Measurements from ENCODE around the gene COA1.
"Not testable (repeated sequence)": the region's sequence is repeated elsewhere in the genome, so short reads cannot be mapped to it uniquely, and the experiment has no call there.

COA1 gene

GRCh38 chr7:43721193-43721806, 8.0 kb downstream of the COA1 start:
- Histone ChIP-seq H3K9me2 (replicated peaks; ENCODE audit: insufficient read depth, low read length) (no peaks in the 10 kb centered on the region), H3K27ac (ENCODE audit: low read depth, low read length) (no peak overlapping the region), H3K9ac (ENCODE audit: low read length) (no peak overlapping the region), H3K79me2 (ENCODE audit: insufficient read depth, low read length) (peaks cover 100% of the 10 kb centered on the region), H2AFZ (ENCODE audit: low read depth, low read length, severe bottlenecking) (no peak overlapping the region), H3K4me2 (ENCODE audit: low read depth, low read length, poor library complexity, severe bottlenecking) (peak overlapping the region; percentile 5), H3K4me3 (ENCODE audit: insufficient read depth, low read length, poor library complexity, severe bottlenecking) (no peak overlapping the region), H3F3A (ENCODE audit: insufficient read depth) (peaks cover 7% of the 10 kb centered on the region; the same call in 1 of the 2 replicates), H3K9me3 (ENCODE audit: insufficient read depth, low read length) (no peaks in the 10 kb centered on the region), H4K20me1 (ENCODE audit: low read depth, low read length) (no peaks in the 10 kb centered on the region), H3K27me3 (ENCODE audit: low read length) (no peaks in the 10 kb centered on the region), H3K36me3 (ENCODE audit: low read length) (no peaks in the 10 kb centered on the region)
- TF ChIP-seq CTCF (IDR thresholded peaks at IDR 0.05; ENCODE audit: insufficient read depth, low read length, poor library complexity, severe bottlenecking) (peak; percentile 90), EZH2phosphoT487 (conservative IDR thresholded peaks at IDR 0.05; ENCODE audit: low read length) (no peak)

GRCh38 chr7:43716598-43716997, 12.7 kb downstream of the COA1 start:
- no peaks in the 10 kb centered on the region for H3K27me3 ChIP-seq (ENCODE audit: low read length)
- peaks cover 2% of the 10 kb centered on the region; the same call in 1 of the 2 replicates for H3F3A ChIP-seq (ENCODE audit: insufficient read depth)
- H3K27ac ChIP-seq (ENCODE audit: low read depth, low read length), result no peak overlapping the region
- H3K79me2 ChIP-seq (ENCODE audit: insufficient read depth, low read length), result peaks cover 99% of the 10 kb centered on the region
- H3K9me3 ChIP-seq (ENCODE audit: insufficient read depth, low read length), result no peaks in the 10 kb centered on the region
- no peak overlapping the region for H3K4me3 ChIP-seq (ENCODE audit: insufficient read depth, low read length, poor library complexity, severe bottlenecking)
- no peak overlapping the region for H2AFZ ChIP-seq (ENCODE audit: low read depth, low read length, severe bottlenecking)
- H3K36me3 ChIP-seq (ENCODE audit: low read length), result no peaks in the 10 kb centered on the region; the same call in 1 of the 2 replicates
- no peak overlapping the region for H3K9ac ChIP-seq (ENCODE audit: low read length)
- H3K4me2 ChIP-seq (ENCODE audit: low read depth, low read length, poor library complexity, severe bottlenecking), result no peak overlapping the region
- no peaks in the 10 kb centered on the region for H3K9me2 ChIP-seq (replicated peaks; ENCODE audit: insufficient read depth, low read length)
- TF ChIP-seq CTCF (IDR thresholded peaks at IDR 0.05; ENCODE audit: insufficient read depth, low read length, poor library complexity, severe bottlenecking) (no peak), EZH2phosphoT487 (conservative IDR thresholded peaks at IDR 0.05; ENCODE audit: low read length) (no peak)
- H4K20me1 ChIP-seq (ENCODE audit: low read depth, low read length), result 0 out of 2 replicates have a peak, but pooled peaks cover 4% of the 10 kb centered on the region

- not testable (repeated sequence) for H3K4me3 ChIP-seq (ENCODE audit: insufficient read depth, low read length, poor library complexity, severe bottlenecking); H4K20me1 ChIP-seq (ENCODE audit: low read depth, low read length); H3K27me3 ChIP-seq (ENCODE audit: low read length); H3K9ac ChIP-seq (ENCODE audit: low read length); H3K9me3 ChIP-seq (ENCODE audit: insufficient read depth, low read length); H2AFZ ChIP-seq (ENCODE audit: low read depth, low read length, severe bottlenecking); H3K27ac ChIP-seq (ENCODE audit: low read depth, low read length); H3K4me2 ChIP-seq (ENCODE audit: low read depth, low read length, poor library complexity, severe bottlenecking); H3F3A ChIP-seq (ENCODE audit: insufficient read depth); H3K9me2 ChIP-seq (replicated peaks; ENCODE audit: insufficient read depth, low read length); H3K36me3 ChIP-seq (ENCODE audit: low read length)
- H3K79me2 ChIP-seq (ENCODE audit: insufficient read depth, low read length), result peaks cover 99% of the 10 kb centered on the region
Observed at GRCh38 chr7:43715966-43716365, 13.4 kb downstream of the COA1 start.

- H2AFZ ChIP-seq (ENCODE audit: low read depth, low read length, severe bottlenecking), result no peak overlapping the region
- no peak overlapping the region for H3K4me2 ChIP-seq (ENCODE audit: low read depth, low read length, poor library complexity, severe bottlenecking)
- H4K20me1 ChIP-seq (ENCODE audit: low read depth, low read length), result 0 out of 2 replicates have a peak, but pooled peaks cover 4% of the 10 kb centered on the region
- peaks cover 99% of the 10 kb centered on the region for H3K79me2 ChIP-seq (ENCODE audit: insufficient read depth, low read length)
- H3F3A ChIP-seq (ENCODE audit: insufficient read depth), result no peaks in the 10 kb centered on the region
- no peaks in the 10 kb centered on the region for H3K9me2 ChIP-seq (replicated peaks; ENCODE audit: insufficient read depth, low read length)
- TF ChIP-seq EZH2phosphoT487 (conservative IDR thresholded peaks at IDR 0.05; ENCODE audit: low read length), result no peak
- no peak for TF ChIP-seq CTCF (IDR thresholded peaks at IDR 0.05; ENCODE audit: insufficient read depth, low read length, poor library complexity, severe bottlenecking)
- no peak overlapping the region for H3K9ac ChIP-seq (ENCODE audit: low read length)
- no peaks in the 10 kb centered on the region for H3K27me3 ChIP-seq (ENCODE audit: low read length)
- no peaks in the 10 kb centered on the region for H3K9me3 ChIP-seq (ENCODE audit: insufficient read depth, low read length)
- H3K4me3 ChIP-seq (ENCODE audit: insufficient read depth, low read length, poor library complexity, severe bottlenecking), result no peak overlapping the region
- no peak overlapping the region for H3K27ac ChIP-seq (ENCODE audit: low read depth, low read length)
- H3K36me3 ChIP-seq (ENCODE audit: low read length), result no peaks in the 10 kb centered on the region; the same call in none of the 2 replicates
Observed at GRCh38 chr7:43711503-43711902, 17.8 kb downstream of the COA1 start.

- not testable (repeated sequence) for H3K9me2 ChIP-seq (replicated peaks; ENCODE audit: insufficient read depth, low read length); H4K20me1 ChIP-seq (ENCODE audit: low read depth, low read length); H2AFZ ChIP-seq (ENCODE audit: low read depth, low read length, severe bottlenecking); H3K4me2 ChIP-seq (ENCODE audit: low read depth, low read length, poor library complexity, severe bottlenecking); H3K9ac ChIP-seq (ENCODE audit: low read length); H3F3A ChIP-seq (ENCODE audit: insufficient read depth); H3K27ac ChIP-seq (ENCODE audit: low read depth, low read length); H3K9me3 ChIP-seq (ENCODE audit: insufficient read depth, low read length); H3K36me3 ChIP-seq (ENCODE audit: low read length); H3K27me3 ChIP-seq (ENCODE audit: low read length); H3K4me3 ChIP-seq (ENCODE audit: insufficient read depth, low read length, poor library complexity, severe bottlenecking)
- H3K79me2 ChIP-seq (ENCODE audit: insufficient read depth, low read length), result peaks cover 98% of the 10 kb centered on the region
Observed at GRCh38 chr7:43708055-43708454, 21.3 kb downstream of the COA1 start.

Measured in SU-DHL-6 (cell line).